NOMO-1 (cell line): ENCODE data around the gene SUN2.

Source experiments
- DNase-seq, 2 experiments: peaks; one replicate each; lab custom pipeline; 2025; ENCODE audit not compliant: unreplicated experiment in 2 of 2; lab: John Stamatoyannopoulos, UW

Gene SUN2

GRCh38 chr22:38735465-38736256, 20.1 kb downstream of the SUN2 start:
- DNase-seq = no peak

- no peak for DNase-seq
These were observed 20.7 kb downstream of the SUN2 start for GRCh38 chr22:38735126-38735464.

GRCh38 chr22:38734421-38735100, 21.2 kb downstream of the SUN2 start:
- DNase-seq = no peak

GRCh38 chr22:38733724-38734381, 21.9 kb downstream of the SUN2 start:
- no peak for DNase-seq

- DNase-seq = peak in 1 of 2 experiments; percentile 12
These were observed 22.5 kb downstream of the SUN2 start for GRCh38 chr22:38733329-38733723.

- no peak for DNase-seq
These were observed 23.5 kb downstream of the SUN2 start for GRCh38 chr22:38732251-38732815.

GRCh38 chr22:38731703-38732161, 24.1 kb downstream of the SUN2 start:
- no peak for DNase-seq

- DNase-seq = no peak
These were observed 25.4 kb downstream of the SUN2 start for GRCh38 chr22:38730411-38730871.

- no peak for DNase-seq
These were observed 25.9 kb downstream of the SUN2 start for GRCh38 chr22:38729946-38730345.

- no peak for DNase-seq
These were observed 26.7 kb downstream of the SUN2 start for GRCh38 chr22:38728871-38729796.

GRCh38 chr22:38727530-38728451, 28.0 kb downstream of the SUN2 start:
- DNase-seq = no peak

GRCh38 chr22:38727123-38727522, 28.7 kb downstream of the SUN2 start:
- DNase-seq = no peak

- DNase-seq = no peak
These were observed 29.7 kb downstream of the SUN2 start for GRCh38 chr22:38725900-38726655.

GRCh38 chr22:38724926-38725571, 30.7 kb downstream of the SUN2 start:
- peak in 1 of 2 experiments; percentile 25 for DNase-seq

GRCh38 chr22:38724176-38724575, 31.6 kb downstream of the SUN2 start:
- no peak for DNase-seq

- DNase-seq = no peak
These were observed 34.2 kb downstream of the SUN2 start for GRCh38 chr22:38721551-38721950.

- DNase-seq = no peak
These were observed 35.4 kb downstream of the SUN2 start for GRCh38 chr22:38720350-38720749.

- no peak for DNase-seq
These were observed 36.6 kb downstream of the SUN2 start for GRCh38 chr22:38719196-38719595.
